Activated effector memory CD4-positive, alpha-beta T cell treated with anti-CD3 and anti-CD28 coated beads, Interleukin-2, amount 50 U/mL, for 16 hours (primary cell): Measurements from ENCODE around the gene ATP2B3.
A peak's percentile ranks its signal among the peaks of the same experiment; 100 is the strongest.

Source experiments
- DNase-seq: peaks from one replicate; pipeline ENCODE4 v3.0.0-alpha.2; 2020

Gene ATP2B3

GRCh38 chrX:153539171-153539978 lies 21.9 kb downstream of the ATP2B3 start:
- peak; percentile 83 for DNase-seq

GRCh38 chrX:153539979-153540358 lies 22.5 kb downstream of the ATP2B3 start:
- no peak for DNase-seq

- no peak for DNase-seq
Measured at GRCh38 chrX:153544727-153545126, 27.3 kb downstream of the ATP2B3 start.

GRCh38 chrX:153546386-153546785 lies 28.9 kb downstream of the ATP2B3 start:
- no peak for DNase-seq

DNA sequence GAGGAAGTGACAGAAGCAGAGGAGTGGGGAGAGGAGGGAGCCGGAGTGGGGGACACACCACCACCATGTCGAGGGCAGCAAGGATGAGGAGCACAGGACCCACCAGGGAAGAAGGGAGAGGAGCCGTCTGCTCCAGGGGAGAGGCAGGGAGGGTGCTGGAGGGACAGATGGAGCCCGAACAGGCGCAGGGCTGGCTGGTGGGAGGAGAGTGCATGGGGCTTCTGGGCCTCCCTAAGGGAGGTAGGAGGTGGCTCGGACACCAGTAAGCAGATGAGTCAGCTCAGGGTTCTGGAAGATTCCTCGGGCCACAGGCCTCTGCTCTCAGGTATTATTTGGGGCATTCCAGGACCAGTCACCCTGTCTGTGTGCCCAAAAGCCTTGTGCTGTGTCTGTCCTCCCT lies 29.8 kb downstream of the ATP2B3 start:
- no peak for DNase-seq

DNA sequence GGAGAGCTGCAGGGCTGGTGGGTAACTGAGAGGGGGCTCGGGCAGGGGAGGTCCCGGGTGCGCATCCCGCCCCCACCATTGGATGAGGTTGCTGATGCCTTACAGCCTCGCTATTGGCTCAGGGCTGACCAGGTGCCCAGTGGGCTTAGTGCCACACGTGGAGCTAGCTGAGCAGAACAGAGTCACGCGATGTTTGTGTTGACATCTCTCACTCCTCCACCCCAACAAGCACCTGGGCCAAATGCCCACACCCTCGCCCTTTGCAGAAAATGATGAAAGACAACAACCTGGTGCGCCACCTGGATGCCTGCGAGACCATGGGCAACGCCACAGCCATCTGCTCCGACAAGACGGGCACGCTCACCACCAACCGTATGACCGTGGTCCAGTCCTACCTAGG lies 31.8 kb downstream of the ATP2B3 start:
- DNase-seq = no peak

DNA sequence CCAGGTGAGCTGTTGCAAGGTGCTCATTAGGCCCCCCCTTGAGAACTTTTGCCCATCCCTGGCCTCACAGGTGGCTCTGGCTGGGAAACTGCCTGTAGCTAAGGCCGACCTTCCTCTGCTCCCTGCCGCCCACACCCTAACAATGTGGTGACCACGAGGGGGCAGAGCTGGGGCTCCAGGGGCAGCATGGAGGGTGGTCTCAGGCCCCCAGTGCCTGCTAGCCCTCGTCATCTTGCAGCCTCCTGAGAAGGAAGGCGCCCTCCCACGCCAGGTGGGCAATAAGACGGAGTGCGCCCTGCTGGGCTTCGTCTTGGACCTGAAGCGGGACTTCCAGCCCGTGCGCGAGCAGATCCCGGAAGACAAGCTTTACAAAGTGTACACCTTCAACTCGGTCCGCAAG lies 32.4 kb downstream of the ATP2B3 start:
- no peak for DNase-seq

DNA sequence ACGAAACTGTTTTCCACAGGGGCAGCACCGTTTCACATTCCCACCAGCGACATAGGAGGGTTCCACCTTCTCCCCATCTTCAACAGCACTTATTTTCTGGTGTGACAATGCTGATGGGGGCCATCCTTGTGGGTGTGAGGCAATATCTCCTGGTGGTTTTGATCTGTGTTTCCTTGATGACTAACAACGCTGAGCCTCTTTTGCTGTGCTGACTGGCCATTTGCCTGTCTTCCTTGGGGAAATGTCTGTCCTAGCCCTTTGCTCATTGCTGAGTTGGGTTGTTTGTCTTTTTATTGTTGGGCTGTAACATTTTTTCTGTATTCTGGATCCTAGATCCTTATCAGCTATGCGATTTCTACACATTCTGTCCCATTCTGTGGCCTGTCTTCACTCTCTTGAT lies 33.7 kb downstream of the ATP2B3 start:
- DNase-seq = no peak

- peak; percentile 81 for DNase-seq
Measured at GRCh38 chrX:153554519-153555167, 37.2 kb downstream of the ATP2B3 start.

- DNase-seq = no peak
Measured at GRCh38 chrX:153556767-153557166, 39.3 kb downstream of the ATP2B3 start.

GRCh38 chrX:153557618-153558355 lies 40.3 kb downstream of the ATP2B3 start:
- no peak for DNase-seq

DNA sequence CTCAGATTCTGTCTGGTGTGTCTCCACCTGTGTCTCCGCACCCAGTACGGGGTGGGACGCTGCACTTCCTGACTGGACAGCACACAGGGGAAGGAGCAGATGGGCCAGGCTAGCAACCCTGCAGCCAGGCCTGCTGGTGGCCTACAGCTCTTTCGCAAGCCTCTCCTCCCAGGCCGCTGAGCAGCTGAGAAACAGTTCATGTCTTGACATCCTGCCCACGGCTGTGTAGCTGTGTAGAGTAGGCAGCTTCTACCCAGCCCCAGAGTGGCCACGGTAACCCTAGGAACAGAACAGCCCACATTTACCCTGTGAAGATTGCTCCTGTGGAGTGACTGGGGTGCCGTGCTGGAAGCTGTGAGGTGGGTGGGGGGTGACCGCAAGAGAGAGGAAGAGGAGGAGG lies 42.6 kb downstream of the ATP2B3 start:
- no peak for DNase-seq

DNA sequence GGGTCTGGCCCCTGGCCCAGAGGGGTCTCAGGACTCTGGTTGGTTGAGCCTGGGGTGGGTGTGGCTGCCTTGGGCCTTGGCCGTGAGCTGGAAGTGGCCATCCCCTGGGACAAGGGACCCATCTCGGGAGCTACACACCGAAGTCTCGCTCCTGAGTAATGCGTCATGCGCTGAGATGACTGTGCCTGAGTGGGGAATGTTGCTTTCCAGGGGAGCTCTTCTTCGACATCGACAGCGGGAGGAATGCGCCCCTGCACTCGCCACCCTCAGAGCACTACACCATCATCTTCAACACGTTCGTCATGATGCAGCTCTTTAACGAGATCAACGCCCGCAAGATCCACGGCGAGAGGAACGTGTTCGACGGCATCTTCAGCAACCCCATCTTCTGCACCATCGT lies 43.0 kb downstream of the ATP2B3 start:
- no peak for DNase-seq

DNA sequence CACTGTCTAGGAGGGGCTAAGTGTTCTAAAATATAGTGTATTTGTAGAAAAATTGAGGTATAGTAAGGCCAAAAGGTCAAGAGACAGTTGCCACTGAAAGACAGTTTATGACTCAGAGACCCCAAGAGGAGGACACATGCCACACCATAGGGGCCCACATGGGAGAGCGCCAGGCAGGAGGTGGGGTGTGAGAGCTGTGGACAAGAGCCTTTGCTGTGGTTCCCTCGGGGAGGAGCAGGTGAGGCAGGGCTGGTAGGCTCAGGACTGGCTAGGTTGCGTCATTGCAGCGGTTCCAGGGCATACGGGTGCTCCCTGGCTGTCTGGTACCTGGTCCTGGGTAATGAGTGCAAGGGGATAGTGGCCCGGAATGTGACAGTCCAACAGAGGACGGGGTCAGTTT lies 43.9 kb downstream of the ATP2B3 start:
- no peak for DNase-seq

GRCh38 chrX:153562546-153562945 lies 45.1 kb downstream of the ATP2B3 start:
- DNase-seq = no peak

DNA sequence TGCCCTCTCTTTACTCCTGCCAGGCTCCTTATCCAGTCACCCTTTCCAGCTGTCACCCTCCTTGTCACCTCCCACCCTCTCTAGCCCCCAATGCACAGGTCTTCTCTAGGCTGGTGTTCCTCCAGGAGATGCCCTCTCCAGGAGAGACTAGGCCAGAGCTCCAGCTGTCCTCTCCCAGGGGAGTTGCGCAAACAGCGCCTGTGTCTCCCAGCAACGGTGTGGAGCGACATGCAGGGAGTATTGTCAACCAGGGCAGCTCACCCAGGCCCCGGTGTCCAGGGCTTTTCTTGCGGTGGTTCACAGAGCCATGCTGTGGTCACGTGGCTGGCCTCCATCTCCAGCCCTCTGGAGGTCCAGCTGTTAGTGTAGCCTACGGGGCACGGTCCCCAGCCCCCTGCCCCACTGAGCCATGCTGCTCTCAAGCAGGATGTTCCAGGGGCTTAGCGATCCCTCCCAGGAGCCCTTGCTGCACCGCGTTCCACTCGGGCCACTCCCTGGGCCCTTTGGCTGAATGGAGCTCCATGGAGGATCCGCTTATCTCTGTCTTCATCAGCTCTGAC lies 46.7 kb downstream of the ATP2B3 start:
- no peak for DNase-seq

DNA sequence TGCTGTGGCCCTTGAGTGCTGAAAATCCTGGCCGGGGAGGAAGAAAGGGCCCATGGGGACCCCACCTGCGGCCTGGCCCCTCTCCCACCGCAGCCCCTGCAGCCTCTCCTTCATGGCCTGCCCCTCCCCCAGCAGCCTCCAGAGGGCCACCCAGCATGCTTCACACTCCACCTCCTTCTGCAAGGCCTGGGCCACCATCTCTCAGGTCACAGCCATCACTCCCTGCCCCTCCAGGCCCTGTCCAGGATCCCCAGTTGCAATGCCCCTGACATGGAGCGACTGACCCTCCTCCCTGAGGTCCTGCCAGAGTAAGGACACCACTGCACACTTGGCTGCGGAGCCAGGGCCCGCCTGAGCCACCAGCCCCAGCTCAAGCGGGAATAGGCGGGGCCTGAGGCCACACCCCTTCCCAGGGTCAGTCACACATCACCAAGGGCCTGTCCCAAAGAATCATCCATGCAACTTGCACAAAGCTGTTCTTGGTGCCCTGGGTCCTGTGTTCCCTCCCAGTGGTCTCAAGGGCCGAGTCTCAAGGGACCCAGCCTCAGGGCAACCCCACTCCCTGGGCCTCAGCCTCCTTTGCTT lies 48.6 kb downstream of the ATP2B3 start:
- no peak for DNase-seq

GRCh38 chrX:153568451-153569011 lies 51.1 kb downstream of the ATP2B3 start:
- no peak for DNase-seq

- no peak for DNase-seq
Measured at GRCh38 chrX:153569475-153569874, 52.0 kb downstream of the ATP2B3 start.

GRCh38 chrX:153571534-153571908 lies 54.1 kb downstream of the ATP2B3 start:
- DNase-seq = no peak

GRCh38 chrX:153572601-153573000 lies 55.2 kb downstream of the ATP2B3 start:
- DNase-seq = no peak

DNA sequence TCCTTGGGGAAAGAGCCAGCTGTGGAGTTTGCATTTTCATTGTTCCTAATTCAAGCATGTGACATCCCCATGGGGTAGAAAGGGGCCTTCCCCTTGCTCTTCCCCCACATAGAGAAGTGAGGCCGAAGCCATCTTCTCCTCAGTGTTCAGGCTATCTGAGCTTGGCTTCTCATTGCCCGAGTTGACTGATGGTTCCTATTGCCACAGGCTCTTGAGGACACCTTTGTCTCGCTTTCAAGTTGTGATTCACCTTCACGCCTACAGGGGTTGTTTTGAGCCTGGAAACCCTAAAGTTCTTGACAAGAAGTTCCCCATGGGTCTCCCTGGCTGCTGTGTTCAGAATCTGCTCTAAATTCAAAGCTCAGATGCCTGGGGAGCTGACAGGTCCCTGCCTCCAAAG lies 56.5 kb downstream of the ATP2B3 start:
- no peak for DNase-seq
